COLO829 (cell line): ENCODE results near the gene MTUS2.
"Not testable (repeated sequence)": the region's sequence is repeated elsewhere in the genome, so short reads cannot be mapped to it uniquely, and the experiment has no call there.

Source experiments
- DNase-seq: peaks from one replicate; pipeline ENCODE4 v3.0.0; 2012; ENCODE audit warnings: low spot score

MTUS2 gene

DNA sequence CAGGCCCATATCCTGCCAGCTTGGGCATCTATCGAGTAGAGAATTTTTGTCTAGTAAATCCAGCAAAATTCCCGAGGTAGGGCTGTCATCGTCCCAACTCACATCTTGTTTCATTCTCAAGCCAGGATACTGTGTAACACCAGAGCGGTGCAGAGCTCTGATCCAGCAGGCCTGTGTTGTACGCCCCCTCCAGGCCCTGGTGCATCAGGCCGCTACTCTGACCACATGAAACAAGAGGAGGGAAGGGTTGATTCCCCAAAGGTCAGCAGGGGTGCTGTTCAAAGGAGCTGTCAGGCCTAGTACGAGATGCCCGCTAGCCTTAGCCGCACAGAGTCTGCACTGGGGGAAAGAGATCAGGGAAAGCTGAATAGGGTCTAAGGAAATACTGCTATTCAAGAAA, 499.3 kb downstream of the MTUS2 start:
- no peak for DNase-seq

GRCh38 chr13:29323954-29324353, 503.8 kb downstream of the MTUS2 start:
- no peak for DNase-seq

DNA sequence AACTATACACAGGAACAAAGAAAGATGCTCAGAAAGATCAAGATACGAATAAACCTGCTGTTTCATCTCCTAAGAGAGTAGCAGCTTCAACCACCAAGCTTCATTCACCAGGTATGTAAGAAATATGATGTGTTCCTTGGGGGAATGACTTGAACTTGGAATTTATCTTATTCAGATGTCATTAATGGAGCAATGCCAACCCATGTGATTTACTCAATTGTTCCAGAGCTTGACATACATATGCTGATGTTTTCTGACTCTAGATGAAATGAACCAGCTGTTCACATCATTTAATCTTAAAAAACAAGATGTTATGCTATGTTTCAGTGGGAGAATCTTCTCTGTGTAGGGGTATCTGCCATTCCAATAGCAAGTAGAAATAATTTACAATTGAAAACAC, 504.5 kb downstream of the MTUS2 start:
- DNase-seq = no peak

GRCh38 chr13:29328501-29328900, 508.4 kb downstream of the MTUS2 start:
- no peak for DNase-seq

GRCh38 chr13:29336356-29336755, 516.2 kb downstream of the MTUS2 start:
- no peak for DNase-seq

DNA sequence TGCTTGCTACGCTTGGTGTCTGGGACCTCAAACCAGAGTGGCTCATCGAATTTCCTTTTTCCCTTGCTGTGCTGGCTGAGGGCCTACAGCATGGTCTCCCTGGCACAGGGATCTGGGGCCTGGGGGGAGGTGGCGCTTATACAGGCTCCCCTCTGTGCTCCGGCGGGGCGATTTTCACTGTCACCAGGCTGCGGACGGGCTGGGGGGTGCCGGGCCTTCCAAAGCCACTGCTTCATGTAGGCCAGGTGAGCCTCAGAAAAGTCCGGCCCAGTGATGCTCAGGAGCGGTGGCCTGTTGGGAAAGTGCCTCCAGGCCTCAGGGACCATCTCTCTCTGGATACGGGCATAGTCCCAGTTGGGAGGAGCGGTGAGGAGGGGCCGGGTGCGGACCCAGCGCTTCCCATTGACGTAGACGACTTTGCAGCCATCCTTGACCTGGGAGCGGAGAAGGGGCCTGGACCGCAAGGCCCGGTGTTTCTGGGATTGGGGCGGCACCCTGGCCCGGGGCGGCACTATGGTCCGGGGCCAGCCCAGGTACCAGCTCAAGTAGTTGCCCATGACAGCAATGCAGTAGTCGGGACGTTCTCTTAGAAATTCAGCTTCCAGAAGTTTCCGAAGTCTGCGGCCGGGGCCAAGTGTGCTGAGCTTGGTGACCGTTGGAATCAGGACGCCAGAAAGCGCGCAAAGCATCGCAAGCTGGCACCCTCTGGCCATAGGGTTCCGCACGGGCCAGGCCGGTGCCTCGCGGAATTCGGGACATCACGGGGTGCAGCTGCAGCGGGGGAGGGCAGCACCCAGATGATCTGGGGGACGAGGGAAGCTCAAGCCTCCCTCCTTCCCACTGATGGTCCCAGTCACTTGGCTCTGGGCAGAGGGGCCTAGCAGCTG, 519.5 kb downstream of the MTUS2 start:
- DNase-seq = no peak

DNA sequence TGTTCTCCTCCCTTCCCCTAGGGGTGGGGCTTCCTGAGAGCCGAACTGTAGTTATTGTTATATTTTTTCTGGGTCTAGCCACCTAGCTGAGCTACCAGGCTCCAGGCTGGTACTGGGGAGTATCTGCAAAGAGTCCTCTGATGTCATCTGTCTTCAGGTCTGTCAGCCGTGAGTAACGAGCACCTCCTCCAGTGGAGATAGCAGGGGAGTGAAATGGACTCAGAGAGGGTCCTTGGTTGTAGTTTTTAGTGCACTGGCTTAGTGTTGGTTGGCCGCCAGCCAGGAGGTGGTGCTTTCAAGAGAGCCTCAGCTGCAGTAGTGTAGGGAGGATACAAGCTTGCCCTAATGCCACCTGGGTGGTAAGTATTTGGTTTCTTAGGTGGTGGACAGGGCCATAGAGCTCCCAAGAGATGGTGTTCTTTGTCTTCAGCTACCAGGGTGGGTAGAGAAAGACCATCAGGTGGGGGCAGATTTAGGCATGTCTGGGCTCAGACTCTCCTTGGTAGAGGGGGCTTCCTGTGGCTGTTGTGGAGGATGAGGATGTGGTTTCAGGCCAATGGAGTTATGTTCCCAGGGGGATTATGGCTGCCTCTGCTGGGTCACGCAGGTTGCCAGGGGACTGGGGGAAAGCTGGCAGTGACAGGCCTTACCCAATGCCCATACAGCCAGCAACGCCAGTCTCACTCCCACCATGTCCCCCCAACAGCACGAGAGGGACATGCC, 525.9 kb downstream of the MTUS2 start:
- not testable (repeated sequence) for DNase-seq

GRCh38 chr13:29355029-29355428, 534.9 kb downstream of the MTUS2 start:
- DNase-seq = no peak

DNA sequence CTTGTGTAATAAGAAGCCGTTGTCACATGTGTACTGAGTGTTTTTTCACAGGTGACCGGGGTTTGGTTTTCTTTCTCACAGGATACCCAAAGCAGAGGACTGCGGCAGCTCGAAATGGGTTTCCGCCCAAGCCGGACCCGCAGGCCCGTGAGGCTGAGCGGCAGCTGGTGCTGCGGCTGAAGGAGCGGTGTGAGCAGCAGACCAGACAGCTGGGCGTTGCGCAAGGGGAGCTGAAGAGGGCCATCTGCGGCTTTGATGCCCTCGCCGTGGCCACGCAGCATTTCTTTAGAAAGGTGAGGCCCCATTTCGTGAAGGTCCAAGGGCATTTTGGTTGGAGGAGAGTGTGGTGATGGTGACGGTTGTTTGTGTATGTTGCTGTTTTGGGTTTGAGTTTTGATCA, 539.0 kb downstream of the MTUS2 start:
- DNase-seq = no peak

- DNase-seq = no peak
These were observed 541.6 kb downstream of the MTUS2 start for GRCh38 chr13:29361716-29362115.

DNA sequence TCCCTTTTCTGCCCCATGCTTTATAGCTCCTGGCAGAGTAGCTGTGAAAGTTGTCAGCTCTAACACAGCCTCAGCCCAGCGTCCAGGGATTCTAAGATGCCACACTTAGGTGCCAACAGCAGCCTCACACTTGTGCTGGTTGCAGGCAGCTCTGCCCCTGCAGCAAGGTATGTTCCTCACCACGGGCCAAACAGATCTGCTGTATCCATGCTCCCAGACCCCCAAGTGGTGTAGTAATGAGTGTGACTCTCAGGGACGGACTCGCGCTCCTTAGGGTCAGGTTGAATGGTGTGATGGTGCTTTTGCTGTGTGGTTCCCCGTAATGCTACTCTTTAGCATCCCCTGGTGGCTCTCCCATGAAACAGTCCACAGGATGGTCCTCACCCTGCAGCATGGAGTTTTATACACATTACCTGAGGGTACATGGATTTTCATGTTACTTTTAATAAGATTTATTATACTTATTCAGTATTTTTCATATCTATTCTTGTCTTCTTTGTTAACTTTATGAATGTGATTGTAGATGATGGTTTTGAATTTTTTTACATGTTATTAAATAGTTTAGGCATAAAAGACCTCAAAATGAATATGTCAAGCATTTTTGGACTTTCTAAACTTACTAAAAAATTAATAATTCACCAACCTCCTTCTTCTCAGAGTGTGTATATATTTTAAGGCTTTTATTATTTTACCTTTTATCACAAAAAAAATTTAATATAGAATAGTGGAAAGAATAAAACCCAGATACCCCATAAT, 542.9 kb downstream of the MTUS2 start:
- peak; percentile 63 for DNase-seq

DNA sequence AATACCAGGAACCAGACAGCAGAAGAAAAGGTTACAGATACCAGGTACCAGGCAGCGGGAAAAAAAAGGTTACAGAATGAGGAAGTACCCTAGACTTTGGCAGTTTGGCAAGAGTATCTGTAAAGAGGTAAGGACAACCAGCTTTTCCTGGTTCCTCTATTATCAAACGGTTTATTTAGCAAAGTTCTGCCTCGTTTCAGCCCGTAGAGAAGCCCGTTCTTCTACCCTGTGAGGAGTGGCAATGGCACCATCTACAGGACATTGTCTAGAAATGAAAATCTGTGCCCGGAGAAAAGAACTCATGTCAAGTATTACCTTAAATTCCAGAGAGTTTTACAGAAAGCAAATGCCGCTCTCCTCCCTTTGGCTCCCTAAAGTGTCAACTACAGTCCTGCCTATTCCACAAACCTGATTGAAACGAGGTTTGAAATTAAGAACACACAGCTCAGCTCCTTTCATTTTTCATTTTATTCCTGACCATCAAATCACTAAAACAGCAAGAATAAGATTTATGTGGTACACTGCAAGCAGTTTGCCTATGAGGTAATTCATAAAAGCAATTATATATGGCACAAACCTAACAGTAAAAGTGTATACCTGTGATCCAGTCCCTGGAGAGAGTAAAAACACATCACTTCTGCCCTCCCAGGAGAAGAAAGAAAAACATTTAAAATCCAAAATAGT, 549.1 kb downstream of the MTUS2 start:
- no peak for DNase-seq

DNA sequence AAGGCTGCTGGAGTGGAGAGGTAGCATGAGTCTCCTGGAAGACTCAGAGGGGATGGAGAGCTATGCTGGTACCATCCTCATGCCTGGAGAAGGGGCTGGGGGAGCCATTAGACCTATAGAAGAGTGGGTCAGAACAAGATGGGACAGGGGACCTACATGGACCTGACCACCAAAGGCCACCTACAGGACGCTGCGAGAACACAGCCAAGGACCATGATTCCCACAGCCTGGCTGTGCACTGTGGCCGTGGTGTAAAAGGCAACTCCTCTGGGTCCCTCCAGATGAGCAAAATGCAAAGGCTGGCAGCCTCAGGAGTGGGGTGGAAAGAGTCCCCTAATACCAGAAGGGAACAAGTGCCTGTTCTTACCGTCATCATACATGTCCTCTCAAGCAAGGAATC, 559.1 kb downstream of the MTUS2 start:
- no peak for DNase-seq

DNA sequence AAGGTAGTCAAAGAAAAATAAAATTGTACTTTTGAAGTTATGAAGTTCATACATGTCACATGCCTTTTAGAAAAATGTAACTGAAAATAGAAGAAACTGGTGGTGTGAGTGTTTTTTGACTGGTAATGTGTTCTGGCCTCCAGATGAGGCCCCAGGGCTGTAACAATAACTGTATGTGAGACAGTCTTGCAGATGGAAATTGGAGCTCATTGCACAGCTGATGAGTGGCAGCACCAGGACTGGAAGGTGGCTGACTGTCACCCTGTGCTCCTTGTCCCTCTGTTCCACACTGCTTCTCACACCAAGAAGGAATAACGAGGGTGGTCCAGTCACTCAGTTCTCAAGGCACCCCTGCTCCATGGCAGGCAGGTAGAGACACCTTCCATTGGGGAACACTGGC, 559.7 kb downstream of the MTUS2 start:
- DNase-seq = no peak

- no peak for DNase-seq
These were observed 561.9 kb downstream of the MTUS2 start for GRCh38 chr13:29382021-29382420.

- DNase-seq = no peak
These were observed 563.3 kb downstream of the MTUS2 start for GRCh38 chr13:29383476-29383875.

DNA sequence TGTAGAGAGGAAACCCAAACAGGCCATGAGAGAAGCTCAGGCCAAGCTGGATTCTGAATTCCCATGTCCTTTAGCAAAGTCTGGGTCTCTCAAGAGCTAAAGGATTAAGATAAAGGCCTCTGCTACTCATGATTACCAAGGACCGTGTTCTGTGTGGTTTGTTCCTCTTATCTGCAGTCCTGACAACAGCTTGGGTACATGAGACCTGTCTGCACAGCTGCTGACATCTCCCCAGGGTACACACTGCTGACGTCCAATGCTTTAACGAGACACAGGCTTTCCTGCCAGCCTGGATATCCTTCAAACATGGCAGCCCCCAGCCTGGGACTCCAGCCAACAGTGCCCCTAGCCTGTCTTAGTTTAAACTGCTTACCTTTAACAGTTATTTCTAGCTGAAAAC, 564.3 kb downstream of the MTUS2 start:
- no peak for DNase-seq

- no peak for DNase-seq
These were observed 564.7 kb downstream of the MTUS2 start for GRCh38 chr13:29384871-29385270.

- DNase-seq = no peak
These were observed 566.1 kb downstream of the MTUS2 start for GRCh38 chr13:29386246-29386645.

DNA sequence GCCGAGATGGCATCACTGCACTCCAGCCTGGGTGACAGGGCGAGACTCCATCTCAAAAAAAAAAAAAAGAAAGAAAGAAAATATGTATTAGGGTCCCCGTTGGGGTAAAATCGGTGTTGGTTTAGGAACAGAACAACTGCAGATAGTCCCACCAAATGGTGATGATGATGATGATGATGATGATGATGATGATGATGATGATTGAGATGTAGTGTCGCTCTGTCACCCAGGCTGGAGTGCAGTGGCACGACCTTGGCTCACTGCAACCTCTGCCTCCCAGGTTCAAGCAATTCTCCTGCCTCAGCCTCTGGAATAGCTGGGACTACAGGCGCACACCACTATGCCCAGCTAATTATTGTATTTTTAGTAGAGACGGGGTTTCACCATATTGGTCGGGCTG, 570.5 kb downstream of the MTUS2 start:
- not testable (repeated sequence) for DNase-seq

- DNase-seq = no peak
These were observed 576.3 kb downstream of the MTUS2 start for GRCh38 chr13:29396446-29396845.

GRCh38 chr13:29397265-29397664, 577.1 kb downstream of the MTUS2 start:
- DNase-seq = no peak
